GM21447 (cell line): ENCODE results near the gene SLC6A11.

Source experiments
- ATAC-seq: cut with Tn5 transposase; IDR thresholded peaks from one replicate; pipeline ENCODE4 v1.9.1; 2021; ENCODE audit not compliant: unreplicated experiment

The SLC6A11 gene

DNA sequence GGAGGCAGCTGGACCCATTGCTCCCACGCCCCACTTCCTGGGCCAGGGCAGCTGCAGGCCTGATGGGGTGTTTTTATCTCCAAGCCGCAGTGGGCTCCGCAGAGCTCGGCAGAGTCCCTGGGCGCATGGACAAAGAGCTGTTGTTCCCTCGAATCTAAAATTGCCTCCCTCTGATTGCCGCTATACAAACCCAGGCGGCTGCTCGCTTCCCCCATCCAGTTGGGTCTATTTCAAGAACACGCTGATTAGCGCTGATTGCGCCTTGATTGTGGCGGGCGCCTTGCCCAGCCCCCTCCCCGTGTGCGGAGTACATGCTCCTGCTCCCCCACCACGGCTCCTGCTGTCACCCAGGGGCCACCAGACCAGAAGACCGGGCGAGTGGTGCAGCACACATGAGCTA, 133.2 kb downstream of the SLC6A11 start:
- no peak for ATAC-seq

DNA sequence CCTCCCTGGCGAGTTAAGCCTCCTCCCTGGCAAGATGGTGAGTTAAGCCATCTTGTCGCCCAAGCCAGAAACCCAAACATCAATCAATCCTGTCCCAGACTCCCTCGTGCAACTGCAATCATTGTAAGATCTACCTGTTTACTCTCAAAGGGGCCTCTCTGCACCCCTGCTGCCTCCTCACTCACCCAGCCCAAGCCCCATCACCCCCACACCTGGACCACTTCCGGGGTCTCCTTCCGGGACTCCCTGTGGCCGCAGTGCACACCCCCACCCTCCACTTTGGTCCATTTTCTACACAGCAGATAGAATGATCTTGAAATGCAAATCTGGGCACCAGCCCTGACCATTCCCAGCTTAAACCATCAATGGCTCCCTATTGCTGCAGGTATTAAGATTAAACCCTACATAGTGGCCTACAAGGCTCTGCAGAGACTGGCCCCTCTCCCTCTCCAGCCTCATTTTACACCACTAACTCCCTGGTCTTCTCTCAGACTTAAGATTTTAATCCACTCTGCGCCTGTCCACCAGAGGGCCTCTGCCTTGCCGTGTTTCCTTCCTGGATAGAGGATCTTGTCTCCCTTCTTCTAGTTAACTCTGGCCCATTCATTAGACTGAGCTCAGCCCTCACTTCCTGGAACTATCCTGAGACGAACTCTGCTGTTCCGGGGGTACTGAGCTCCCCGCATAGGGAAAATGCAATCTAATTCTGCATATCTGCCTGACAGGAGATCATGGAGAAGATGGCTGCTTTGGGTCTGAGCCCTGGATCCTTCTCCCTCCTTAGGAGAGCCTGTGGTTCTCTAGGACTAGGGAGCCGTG, 134.7 kb downstream of the SLC6A11 start:
- no peak for ATAC-seq

DNA sequence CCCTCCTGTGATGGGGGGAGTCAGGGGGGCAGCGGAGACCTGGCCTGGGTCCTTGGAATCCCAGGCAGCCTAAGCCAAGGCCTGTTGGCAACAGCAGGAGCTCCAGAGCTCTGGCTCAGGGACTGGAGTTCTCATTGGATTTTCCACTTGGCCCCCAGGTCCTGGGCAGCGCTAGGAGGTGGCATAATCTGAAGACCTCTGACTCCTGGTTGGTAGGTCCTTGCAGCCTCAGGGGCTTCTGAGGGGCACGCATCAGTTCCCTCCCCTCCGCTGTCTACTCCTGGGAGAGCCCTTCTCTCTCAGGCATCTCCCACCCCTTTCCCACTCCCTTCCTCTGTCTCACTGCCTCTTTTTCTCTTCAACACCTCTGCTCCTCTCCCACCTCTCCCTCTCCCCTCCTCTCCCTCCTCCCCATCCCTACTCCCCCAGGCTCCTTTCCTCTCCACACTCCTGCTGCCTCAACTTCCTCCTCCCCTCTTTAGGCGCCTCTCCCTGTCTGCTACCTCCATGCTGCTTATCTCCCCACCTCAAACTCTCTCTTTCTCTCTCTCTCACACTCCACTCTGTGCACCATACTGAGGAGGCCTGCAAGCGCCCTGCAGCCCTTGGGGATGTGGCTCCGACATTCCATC, 135.4 kb downstream of the SLC6A11 start:
- no peak for ATAC-seq

DNA sequence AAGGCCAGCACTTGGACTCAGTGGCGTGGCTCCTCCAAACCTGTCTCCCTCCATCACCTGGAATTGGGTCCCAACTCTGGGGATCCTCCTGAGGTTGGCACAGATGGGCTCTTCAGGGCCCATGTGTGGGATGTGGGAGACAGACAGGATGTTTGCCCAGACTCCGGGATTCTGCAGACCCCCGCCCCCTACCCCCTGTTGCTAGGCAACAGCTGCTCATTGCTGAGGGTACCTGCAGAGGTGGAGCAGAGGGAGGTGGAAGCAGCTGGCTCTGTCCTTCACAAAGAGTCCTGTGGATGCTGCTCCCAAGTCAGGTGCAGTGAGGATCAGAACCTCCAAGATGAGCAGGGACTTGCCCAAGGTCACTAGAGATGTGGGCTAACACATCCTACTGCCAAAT, 136.5 kb downstream of the SLC6A11 start:
- no peak for ATAC-seq

DNA sequence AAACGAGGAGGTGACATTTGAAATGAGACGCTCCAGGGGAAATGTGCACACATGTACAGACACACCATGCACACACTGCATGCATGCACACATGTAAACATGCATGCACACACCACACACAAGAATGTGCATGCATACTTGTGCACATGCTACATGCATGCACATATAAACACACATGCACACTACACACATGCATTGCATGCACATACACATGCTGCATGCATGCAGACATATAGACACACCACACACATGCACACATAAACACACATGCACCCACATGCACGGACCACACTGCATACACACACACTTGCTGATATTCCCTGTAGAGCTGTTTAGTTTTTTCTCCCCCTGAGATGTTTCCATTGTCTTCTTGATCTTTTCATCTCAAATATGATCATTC, 138.7 kb downstream of the SLC6A11 start:
- no peak for ATAC-seq

DNA sequence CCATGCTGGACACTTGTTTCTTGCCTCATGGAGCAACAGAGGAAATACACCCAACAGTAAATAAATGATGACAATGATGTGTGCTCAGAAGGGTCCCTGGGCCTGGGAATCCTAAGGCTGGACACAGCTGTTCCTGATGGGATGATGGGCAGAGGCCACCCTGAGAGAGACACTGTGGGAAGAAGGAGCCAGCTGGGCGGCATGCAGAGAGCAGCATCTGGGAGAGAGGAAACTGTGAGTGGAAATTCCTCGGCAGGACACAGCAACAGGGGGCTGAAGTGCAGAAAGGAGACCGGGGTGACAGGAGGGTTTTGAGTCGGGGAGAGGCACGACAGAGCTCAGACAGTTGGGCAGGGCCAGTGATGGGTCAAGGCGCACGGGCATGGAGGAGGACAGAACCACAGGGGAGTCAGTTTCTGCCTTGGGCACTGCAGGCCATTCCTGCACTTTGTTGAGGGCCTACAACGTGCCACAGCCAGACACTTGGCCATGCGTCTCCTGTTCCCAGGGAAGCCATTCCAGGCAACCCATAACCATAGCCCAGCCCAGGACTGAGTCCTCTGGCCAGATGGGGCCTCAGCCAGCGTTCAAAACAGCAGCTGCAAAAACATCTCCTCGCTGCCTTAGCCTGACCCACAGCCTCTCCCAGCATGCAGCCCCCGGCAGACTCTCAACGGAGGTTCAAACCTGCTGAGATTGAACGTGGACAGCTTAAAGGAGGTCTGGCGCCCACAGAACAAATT, 139.9 kb downstream of the SLC6A11 start:
- ATAC-seq: no peak

DNA sequence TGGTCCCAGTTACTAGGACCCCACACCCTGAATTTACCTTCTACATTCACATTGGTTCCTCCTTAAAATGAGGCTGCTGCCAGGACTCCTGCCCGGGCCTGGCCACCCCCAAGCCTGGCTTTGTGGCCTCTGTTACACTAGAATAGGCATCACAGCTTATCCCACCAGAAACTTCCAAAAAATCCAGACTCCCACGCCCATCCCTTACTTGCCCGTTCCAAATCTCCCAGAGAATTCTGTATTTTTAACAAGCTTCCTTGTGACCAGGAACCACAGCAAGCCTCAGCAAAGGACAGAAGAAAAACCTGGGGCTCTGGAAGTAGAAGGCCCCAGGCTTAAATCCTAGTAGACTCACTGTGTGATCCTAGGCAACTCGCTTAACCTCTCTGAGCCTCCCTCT, 140.5 kb downstream of the SLC6A11 start:
- ATAC-seq: no peak

DNA sequence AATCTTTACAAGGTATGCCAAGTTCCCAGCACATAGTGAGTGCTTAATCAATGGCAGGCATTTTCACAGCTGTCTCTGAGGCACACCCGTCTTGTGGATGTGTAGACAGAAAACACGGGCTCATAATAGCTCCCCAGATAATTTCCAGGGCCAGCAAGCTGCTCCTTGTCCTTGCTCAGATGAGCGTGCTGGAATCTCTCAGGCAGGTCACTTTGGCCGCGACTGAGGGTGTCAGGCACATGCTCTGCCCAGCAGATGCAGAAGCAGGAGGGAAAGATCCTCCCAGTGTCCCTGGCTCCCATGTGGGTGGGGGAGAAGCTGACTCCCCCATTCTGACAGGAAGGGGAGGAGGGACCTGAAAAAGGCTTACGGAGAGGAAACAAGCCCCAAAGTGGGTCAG, 141.0 kb downstream of the SLC6A11 start:
- no peak for ATAC-seq

DNA sequence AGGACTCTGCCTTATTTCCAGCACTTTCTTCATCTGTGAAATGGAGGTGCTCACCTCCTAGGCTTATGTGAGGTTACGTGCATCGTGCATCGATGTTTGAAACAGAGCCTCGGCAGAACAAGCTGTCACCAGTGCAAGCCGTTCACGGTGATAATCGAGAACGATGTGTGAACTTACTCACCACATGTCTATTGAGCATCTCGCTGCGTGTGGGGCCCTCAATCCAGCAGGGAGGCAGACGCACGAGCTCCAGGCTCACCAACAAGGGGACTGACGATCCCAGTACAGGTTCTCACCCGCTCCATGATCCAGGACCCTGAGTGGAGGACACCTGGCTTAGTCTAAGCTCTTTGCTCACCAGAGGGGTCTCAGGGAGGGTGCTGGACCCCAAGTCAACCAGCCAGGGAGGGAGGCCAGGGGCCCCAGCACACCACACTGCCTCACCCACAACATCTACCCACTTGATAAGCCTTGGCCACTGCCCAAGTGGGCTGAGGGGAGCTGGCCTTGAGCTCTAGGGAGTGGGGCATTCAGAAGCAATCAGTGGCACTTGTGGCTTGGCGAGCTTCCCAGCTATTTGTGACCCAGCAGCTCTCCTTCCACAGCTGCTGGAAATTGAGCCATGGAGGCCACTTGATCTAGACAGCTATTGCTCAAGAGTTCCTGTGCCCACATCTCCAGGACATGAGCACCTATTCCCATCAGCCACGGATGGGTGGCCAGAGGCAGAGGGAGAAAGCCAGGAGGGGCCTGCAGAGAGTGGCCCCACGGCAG, 142.1 kb downstream of the SLC6A11 start:
- no peak for ATAC-seq

DNA sequence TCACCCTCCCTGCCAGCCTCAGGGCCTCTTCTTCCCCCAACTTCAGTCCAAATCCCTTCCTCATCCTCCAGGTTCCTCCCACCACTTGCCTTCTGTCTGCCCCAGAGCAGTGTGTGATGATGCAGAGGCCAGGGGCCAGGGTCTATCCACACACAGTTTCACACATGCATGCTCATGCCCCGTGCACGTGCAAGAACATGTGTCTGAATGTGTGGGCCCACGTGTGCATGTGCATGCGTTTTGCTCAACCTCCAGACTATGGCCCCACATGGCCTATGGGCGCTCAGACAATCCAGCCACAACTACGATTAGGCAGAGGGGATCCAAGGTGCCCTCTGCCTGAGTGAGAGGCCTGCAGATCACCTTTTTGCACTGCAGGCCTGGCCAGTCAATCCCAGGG, 144.2 kb downstream of the SLC6A11 start:
- ATAC-seq: no peak

DNA sequence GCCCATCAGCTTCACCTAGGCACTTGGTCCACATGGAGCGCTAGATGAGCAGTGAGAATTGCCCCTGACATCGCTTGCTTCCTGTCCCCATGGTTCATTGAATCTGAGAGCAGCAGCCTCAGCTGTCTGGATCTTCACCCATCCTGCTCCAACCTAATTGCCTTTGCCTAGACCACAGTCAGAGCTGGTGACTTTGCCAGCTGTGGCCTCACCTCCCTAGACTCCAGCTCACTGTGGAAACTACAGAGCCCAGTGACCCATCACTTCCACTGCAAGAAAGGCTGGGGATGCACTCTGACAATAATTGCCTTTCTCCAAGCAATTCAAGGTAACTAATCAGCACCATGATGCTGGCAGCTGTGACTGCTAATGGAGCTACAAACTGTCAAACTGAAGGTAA, 145.9 kb downstream of the SLC6A11 start:
- ATAC-seq: no peak

DNA sequence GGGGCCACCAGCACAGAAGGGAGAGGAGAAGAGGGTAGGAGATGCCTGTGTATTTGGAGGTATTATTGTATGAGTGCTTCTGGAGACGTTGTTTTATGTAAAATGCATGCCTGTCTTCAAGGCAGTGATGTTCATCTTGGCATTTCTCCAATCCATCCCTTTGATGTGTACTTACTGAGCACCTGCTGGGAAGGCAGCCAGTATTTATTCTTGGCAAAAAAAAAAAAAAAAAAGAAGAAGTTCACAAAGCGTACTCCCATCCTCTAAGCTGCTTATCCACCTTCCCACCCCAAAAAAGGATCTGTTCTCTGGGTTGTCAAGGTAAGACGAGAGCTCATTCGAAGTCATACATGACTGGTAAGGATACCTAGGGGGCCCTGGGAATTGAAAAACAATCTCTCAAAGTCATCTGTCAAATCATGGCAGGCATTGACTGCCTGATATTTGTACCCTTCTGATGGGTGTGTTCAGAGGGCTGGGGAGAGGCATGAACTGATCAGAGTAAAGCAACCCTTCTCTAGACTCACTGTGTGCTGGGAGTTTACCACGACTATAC, 146.5 kb downstream of the SLC6A11 start:
- no peak for ATAC-seq

DNA sequence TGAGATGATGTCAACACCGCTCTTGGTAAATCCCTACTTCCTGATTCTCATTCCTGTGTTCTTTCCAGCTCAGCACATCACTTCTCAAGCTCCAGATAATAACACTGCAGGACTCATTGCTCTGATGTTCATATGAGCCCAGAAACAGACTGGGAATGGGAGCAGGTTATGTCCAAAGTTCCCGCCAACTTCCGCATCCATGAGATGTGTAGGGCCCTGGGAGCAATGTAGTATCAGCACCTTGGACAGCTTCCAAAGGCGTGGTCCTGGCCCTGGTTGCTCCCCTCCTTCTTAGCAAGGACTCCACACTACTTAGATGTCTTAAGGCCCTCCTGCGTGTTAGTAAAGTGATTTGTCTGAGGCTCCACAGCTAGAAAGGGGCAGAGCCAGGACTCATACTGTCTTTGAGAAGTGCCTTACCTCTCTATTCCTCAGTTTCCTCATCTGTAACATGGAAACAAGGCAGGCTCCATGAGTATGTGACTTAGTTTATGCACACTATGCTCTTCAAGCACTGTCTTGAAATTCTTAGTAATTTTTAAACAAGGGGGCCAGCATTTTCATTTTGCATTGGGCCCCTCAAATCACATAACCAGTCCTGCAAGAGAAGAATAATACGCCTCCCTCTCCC, 148.6 kb downstream of the SLC6A11 start:
- ATAC-seq: no peak

DNA sequence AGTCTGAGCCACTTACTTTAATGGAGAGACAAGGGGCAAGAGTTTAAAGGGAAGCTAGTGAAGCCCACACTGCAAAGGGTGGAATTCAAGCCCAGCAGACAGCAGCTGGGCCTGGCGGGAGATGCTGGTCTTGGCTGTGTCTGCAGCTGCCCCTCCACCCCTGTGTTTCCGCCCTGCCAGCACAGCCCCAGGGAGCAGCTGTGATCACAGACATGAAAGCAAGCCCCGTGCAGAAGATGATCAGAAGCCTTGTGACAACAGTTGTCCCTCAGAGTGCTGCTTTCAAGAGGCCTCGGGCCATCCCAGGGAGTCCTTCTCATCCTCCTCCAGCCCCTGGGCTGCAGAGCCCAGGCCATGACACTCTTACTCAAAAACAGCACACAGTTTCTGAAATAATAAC, 152.4 kb downstream of the SLC6A11 start:
- no peak for ATAC-seq

DNA sequence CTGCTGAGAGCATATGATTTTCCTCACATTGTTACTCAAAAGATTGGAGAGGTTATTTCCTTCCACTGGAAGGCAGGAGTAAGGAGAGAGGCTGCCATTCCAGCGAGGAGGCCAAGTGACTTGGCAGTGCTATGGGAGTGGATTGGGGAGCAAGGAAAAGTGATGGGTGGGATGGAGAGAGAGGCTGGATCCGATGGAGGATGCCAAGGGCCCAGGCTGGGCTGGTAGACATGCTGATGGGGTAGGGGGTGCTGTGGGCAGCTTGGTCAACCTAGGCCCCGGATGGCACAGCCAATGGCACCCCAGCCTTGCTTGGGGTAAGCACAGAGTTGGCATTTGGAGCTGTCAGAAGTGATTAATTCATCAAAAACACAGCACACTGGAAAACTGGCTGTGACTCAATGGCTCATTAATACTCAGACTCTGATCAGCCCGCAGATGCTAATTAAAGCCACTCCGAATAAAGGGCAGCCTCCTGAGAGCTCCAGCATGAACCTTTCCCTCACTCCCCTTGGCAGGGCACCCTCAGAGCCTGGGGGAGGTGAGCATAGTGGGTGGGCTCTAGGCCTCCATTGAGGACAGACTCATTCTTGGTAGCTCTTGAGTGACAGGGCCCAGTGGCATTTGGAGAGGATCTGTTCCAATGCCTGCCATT, 154.4 kb downstream of the SLC6A11 start:
- no peak for ATAC-seq

DNA sequence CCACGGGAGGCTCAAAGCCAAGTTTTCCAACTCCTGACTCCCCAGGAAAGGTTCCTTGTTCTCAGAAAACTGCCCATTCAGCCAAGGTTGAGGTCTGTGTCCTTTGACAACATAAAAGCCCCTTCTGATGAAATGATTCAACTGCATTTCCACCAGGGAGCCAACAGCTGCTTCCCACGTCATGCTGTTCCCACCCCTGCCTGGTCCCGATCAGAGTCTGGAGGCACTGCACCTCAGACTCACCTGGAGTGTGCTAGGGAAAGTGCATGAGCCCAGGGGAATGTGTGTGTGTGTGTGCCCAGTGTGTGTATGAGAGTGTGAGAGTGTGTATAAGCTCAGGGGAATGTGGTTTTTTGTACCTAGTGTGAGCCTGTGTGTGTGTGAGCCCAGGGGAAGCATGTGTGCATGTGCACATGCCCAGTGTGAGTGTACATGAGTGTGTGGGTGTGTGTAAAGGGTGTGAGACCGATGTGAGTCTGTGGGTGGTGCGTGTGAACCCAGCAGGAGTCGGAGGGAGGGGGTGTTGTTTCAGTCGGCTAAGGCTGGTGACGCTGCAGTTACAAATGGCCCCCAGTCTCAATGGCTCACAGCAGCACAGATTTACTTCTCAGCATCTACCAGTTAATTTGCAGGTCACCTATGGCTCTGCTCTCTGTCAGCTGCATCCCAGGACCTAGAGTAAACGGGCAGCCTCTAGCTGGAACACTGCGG, 156.2 kb downstream of the SLC6A11 start:
- ATAC-seq: no peak

DNA sequence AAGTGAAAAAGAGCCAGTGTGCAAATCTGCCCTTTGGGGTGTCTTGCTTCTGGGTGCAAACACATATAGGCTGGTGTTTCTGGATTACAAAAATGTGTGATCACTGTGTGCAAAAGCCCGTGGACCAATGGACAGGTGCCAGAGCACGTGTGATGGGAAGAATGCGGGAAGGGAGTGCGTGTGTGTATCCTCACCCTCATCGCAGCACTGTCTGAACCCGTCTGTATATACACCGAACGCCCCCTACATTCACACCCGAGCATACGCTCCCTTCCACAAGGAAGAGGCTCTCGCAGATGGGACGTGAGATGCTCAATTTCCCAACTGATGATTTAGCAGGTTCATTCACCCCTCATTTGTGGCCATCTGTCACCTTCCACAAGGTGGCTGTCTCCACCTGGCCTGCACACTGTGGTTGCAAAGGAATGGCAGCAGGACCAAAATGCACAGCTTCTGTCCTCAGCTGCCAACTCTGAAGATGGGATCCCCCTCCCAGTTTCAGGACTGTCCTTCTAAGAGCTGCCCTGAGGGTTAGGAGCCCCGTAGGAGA, 157.1 kb downstream of the SLC6A11 start:
- no peak for ATAC-seq

DNA sequence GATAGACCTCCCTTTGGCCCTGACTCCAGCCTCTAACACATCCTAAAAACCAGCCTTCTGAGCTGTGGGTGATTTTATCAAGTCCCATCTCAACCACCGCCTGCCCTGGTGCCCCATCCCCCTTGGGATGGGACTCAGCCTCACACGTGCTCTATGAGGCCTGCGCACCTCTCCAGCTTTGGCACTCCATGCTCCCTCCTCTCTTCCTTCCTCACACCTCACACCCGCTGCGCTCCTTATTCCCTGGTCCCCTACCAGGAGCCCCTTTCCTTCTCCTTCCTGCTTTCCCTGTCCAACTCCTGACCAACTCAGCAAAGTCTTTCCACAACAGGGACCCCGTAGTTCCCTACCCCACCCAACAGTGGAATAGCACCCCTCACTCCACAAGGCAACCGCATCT, 158.1 kb downstream of the SLC6A11 start:
- ATAC-seq: no peak

DNA sequence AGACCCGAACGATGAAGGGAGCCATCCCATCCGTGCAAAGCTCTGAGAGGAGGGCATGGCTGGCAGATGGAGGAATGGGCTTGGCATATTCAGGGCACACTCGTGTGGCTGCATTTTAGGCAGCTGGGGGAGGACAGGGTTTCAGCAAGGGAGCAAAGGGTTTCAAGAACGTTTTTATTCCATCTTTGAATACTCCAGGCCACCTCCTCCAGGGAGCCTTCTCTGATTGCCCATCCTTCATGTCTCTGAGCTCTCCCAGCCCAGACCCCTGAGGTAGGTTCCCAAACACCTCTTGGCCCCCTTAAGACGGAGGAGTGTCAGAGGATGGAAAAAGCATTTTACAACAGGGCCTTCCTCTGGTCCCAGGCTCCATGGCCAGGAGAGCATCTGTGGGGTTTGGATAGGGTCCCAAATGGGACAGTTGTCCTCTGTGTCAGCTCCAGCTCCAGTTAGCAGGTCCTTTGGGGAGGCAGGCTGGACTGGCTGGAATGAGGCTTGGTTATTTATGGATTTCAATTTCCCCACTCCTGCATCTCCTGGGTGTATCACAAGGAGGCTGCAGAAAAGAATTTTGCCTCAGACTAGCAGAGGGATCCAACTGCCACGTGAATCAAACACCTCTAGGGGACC, 158.8 kb downstream of the SLC6A11 start:
- no peak for ATAC-seq
